ENCODE data around the gene ZSWIM4.
"Not testable (repeated sequence)": the region's sequence is repeated elsewhere in the genome, so short reads cannot be mapped to it uniquely, and the experiment has no call there.

Gene ZSWIM4

GRCh38 chr19:13784731-13785452 lies 10.4 kb upstream of the ZSWIM4 start:
- no peak for TF ChIP-seq L3MBTL2 (conservative IDR thresholded peaks at IDR 0.05)
- TF ChIP-seq LEF1 (IDR thresholded peaks at IDR 0.05; ENCODE audit: borderline replicate concordance) = no peak
- TF ChIP-seq ZNF384 (IDR thresholded peaks at IDR 0.05) = no peak
- peak; percentile 72 for DNase-seq (ENCODE audit: extremely low spot score)
- ChIA-PET CTCF (interaction anchor here (0.6 to 1.4 kb wide), 4 partner anchors 11 to 90 kb away, joined by 3 to 8 read pairs (median 5); partner anchors contain the start of gene C19orf53), POLR2A (interaction anchor here (0.5 to 2.2 kb wide), 3 partner anchors 11 to 78 kb away, joined by 3 to 6 read pairs (median 5); partner anchors contain the start of gene C19orf53)

- no peak for DNase-seq (ENCODE audit: extremely low spot score)
- CTCF ChIA-PET = interaction anchor here (2.5 kb wide), 1 partner anchor 73 kb away, joined by 7 read pairs; no protein-coding TSS in a partner anchor
- no peak for TF ChIP-seq NFRKB (IDR thresholded peaks at IDR 0.05)
- no peak for TF ChIP-seq L3MBTL2 (conservative IDR thresholded peaks at IDR 0.05)
- TF ChIP-seq ARNT (IDR thresholded peaks at IDR 0.05) = no peak
- no peak for TF ChIP-seq FOXM1 (IDR thresholded peaks at IDR 0.05; ENCODE audit: borderline replicate concordance)
- TF ChIP-seq ZNF384 (IDR thresholded peaks at IDR 0.05) = no peak
- no peak for TF ChIP-seq LEF1 (IDR thresholded peaks at IDR 0.05; ENCODE audit: borderline replicate concordance)
- no peak for TF ChIP-seq FOXA1 (IDR thresholded peaks at IDR 0.05)
- no peak for TF ChIP-seq SUZ12 (IDR thresholded peaks at IDR 0.05)
- TF ChIP-seq PKNOX1 (IDR thresholded peaks at IDR 0.05) = no peak
- no peak for TF ChIP-seq ELF4 (IDR thresholded peaks at IDR 0.05)
- POLR2A ChIA-PET = no interaction called here
Measured at GRCh38 chr19:13788991-13789390, 6.3 kb upstream of the ZSWIM4 start.

- CTCF ChIA-PET = no interaction called here
- POLR2A ChIA-PET = no interaction called here
- TF ChIP-seq L3MBTL2 (conservative IDR thresholded peaks at IDR 0.05) (no peak), ELF4 (IDR thresholded peaks at IDR 0.05) (no peak), LEF1 (IDR thresholded peaks at IDR 0.05; ENCODE audit: borderline replicate concordance) (no peak), SP1 (IDR thresholded peaks at IDR 0.05) (no peak), FOXA1 (IDR thresholded peaks at IDR 0.05) (no peak), HDGF (IDR thresholded peaks at IDR 0.05; ENCODE audit: borderline replicate concordance) (no peak), BHLHE40 (IDR thresholded peaks at IDR 0.05; ENCODE audit: borderline replicate concordance) (no peak), ARNT (IDR thresholded peaks at IDR 0.05) (no peak), TARDBP (IDR thresholded peaks at IDR 0.05) (no peak), NFRKB (IDR thresholded peaks at IDR 0.05) (no peak), FOXM1 (IDR thresholded peaks at IDR 0.05; ENCODE audit: borderline replicate concordance) (no peak), ZNF384 (IDR thresholded peaks at IDR 0.05) (no peak), CTBP1 (IDR thresholded peaks at IDR 0.05; ENCODE audit: borderline replicate concordance) (no peak), FOXK2 (IDR thresholded peaks at IDR 0.05) (no peak), SUZ12 (IDR thresholded peaks at IDR 0.05) (no peak), PKNOX1 (IDR thresholded peaks at IDR 0.05) (no peak)
- no peak for DNase-seq (ENCODE audit: extremely low spot score)
Measured at GRCh38 chr19:13790354-13790753, 4.9 kb upstream of the ZSWIM4 start.

- DNase-seq (ENCODE audit: extremely low spot score); POLR2A ChIA-PET; CTCF ChIA-PET: not testable (repeated sequence)
Measured at GRCh38 chr19:13793317-13793716, 1.9 kb upstream of the ZSWIM4 start.

- ChIA-PET POLR2A (interaction anchor here (1.0 to 1.5 kb wide), 4 partner anchors 20 to 60 kb away, joined by 3 to 7 read pairs (median 5); partner anchors contain the start of genes C19orf53 and MRI1), CTCF (interaction anchor here (0.6 kb wide), 1 partner anchor 265 kb away, joined by 3 read pairs; no protein-coding TSS in a partner anchor)
- DNase-seq (ENCODE audit: extremely low spot score) = no peak
- 0 out of 2 replicates have a peak, but pooled peaks have one; percentile 31 for TF ChIP-seq ZNF384 (IDR thresholded peaks at IDR 0.05)
- TF ChIP-seq LEF1 (IDR thresholded peaks at IDR 0.05; ENCODE audit: borderline replicate concordance) = no peak
Measured at GRCh38 chr19:13794398-13794756, 866 bp upstream of the ZSWIM4 start.

- ChIA-PET POLR2A (interaction anchor here (0.9 to 1.5 kb wide), 6 partner anchors 21 to 341 kb away, joined by 3 to 7 read pairs (median 4); partner anchors contain the start of gene C19orf53), CTCF (interaction anchor here (0.6 kb wide), 1 partner anchor 39 kb away, joined by 3 read pairs; no protein-coding TSS in a partner anchor)
- DNase-seq (ENCODE audit: extremely low spot score) = no peak
- TF ChIP-seq BHLHE40 (IDR thresholded peaks at IDR 0.05; ENCODE audit: borderline replicate concordance) = no peak
- TF ChIP-seq FOXM1 (IDR thresholded peaks at IDR 0.05; ENCODE audit: borderline replicate concordance) = 0 out of 2 replicates have a peak, but pooled peaks have one; percentile 27
- TF ChIP-seq PKNOX1 (IDR thresholded peaks at IDR 0.05) = no peak
Measured at GRCh38 chr19:13795595-13796300, 505 bp downstream of the ZSWIM4 start.

Measured in HEK293T (cell line).